ENCODE data around the gene HOXB5.
A peak's percentile ranks its signal among the peaks of the same experiment; 100 is the strongest.

Gene HOXB5

DNA sequence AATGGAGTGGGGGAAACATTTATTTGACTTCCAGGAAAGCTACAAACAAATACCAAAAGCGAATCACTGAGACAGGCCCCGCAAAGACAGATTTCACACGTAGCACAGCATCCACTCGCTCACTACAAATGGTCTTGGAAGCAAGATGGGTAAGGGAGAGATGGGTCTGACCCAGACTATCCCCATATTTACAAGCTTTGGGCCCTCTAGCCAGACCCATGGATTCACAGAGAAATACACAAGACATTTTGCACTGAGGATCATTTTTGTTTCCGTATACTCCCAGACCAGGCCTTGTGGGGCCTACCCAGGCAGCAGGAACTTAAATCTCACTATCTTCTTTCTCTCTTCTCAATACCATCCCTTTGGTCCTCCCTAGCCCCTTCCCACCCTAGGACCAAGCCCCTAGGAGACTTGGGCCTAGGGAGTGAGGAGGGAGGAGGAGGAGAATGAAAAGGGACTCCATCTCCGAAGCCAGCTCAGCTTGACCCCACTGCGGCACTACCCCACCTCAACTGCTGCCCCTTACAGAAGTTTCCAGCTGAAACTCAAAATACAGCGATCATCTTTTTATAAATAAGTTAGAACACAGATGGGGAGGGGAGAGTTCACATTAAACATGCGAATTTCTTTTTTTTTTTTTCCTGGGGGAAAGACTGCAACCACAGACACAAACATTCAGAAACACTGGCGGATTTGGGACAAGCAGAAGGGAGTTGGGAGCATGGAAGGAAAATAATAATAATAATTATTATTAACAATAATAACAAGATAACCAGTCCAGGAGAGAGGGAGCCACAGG, 2.1 kb downstream of the HOXB5 start:
- no peak for DNase-seq (ENCODE audit: low read depth in 3 of 3, low spot score in 1 of 3)

DNA sequence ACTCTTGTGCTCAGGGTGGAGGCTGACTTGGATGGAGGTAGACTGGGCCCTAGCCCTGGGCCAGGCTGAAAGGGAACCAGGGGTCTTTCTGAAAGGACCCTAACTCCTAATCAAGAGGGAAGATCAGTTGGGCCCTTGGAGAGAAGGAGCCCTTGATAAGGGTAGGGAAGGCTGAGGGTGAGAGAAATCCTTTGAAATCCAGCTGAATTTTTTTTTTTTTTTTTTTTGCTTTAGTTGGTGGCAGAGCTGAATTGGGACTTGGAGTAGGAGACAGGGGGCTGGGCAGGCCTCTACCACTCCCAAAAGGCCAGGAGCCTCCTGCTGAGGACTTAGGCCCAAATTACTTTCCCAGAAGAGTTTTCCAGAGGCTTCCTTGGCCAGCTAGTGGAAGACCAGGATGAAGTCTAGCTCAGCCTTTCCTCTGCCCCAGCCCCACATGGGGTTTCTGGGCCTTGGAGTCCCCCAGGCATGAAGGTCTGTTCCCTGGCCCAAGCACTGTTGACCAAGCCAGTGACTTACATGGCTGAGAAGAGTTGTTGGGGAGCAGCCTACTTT, 2.9 kb downstream of the HOXB5 start:
- DNase-seq (ENCODE audit: low read depth in 3 of 3, low spot score in 1 of 3), result no peak

DNA sequence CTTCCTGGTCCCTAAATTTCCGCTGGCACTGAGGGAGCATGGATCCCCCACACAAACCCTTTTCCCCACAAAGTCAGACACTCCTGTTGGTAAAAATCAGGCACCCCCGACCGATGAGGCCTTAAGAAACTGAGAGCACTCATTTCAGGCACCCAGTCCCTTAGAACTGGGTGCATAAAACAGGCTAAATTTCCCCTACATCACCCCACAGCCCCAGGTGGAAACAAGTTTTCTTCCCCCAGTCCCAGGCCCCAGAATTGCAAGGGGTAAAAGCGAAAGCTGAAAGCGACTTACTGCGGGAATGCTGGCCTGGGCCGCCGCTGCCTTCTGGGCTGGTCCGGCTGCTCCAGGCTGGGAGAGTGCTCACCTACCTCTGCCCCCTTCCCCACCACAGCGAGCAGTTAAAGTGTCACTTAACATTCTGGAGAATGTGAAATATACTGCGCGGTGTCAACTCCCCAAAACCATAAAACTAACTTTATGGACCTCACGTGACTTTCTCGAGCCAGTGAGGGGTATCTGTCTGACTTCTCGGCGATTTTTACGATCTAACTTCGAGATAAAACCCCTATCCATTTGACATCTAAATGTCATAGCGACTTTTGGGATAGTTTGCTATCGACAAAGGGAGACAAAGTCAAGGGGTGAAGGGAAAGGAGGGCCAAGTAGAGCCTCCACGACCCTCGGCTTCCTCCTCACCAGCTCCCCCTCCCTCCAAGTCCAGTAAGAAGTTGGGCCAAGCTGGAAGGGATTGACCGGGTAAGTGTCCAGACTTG, 3.6 kb downstream of the HOXB5 start, which contains the start of gene HOXB3:
Gene HOXB3, minus strand, starts transcription at position 411 of the 776 bp plus-strand sequence. CDS start 37,767 bp downstream, outside the sequence.
- DNase-seq (ENCODE audit: low read depth in 3 of 3, low spot score in 1 of 3), result no peak

DNA sequence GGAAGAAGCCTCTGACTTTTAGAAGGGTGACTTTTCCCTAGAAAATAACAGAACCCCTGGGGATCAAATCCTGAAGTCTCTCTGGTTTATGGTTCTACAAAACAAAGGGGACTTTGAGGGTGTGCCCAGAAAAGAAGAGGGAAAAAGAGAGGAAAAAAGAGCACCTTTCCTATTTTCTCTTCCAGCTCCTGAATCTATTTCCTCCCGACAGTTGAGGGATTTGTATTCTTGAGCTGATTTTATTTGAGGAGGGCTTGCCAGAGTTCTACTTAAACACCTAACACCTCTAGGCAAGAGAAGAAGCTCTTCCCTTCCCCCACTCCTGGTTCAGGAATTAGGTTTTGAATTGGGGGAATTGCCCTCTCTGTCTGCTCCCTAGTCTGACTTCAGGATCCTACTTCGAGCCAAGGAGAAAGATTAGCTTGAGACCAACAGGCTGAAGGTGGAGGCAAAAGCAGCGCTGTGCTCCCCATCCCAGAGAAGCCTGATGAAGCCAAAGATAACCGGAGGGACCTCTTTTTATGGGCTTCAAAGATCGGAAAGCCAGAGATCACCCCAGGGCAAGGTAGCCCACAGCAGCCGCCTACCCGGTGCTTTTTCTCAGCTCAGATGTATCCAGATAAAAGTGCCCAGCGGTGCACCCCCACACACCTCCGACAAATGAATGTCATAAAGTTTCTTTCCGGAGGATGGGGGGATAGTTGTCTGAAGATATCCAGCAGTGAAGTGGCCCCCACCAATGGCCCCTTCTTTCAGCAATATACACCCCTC, 4.3 kb downstream of the HOXB5 start:
- no peak for DNase-seq (ENCODE audit: low read depth in 3 of 3, low spot score in 1 of 3)

DNA sequence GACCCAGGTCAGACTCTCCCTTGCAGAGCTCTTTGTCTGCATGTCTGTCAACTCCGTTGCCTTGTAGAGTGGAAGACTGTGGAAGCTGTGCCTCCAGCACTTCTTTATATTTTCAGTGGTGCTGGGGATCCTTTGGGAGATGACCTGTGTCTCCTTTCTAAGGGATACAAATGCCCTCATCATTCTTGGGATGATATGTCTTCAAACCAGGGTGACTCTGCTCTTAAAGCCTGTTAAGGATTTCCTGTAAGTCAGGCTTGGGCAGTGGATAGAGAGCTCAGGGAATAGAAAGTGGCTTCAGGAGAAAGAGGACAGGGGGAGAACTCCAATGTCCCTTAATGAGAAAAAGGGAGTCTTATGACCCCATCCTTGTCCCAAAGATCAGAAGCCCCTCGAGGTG, 5.1 kb downstream of the HOXB5 start:
- no peak for DNase-seq (ENCODE audit: low read depth in 3 of 3, low spot score in 1 of 3)

DNA sequence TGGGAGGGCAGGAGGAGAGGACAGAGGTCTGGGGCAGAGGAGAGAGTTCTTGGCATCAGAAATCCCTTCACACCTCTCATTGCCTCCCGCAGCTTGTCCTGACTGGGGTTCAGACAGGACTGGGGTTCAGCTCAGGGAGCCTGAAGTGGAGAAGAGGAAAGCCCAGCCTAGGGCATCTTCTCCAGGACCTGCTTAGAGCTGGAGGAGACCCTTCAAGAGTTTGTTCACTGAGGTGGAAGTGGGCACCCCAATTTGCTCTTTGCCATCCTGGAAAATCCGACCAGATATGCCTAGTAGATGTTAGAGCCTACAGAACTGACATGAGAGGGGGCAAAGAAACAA, 5.5 kb downstream of the HOXB5 start:
- no peak for DNase-seq (ENCODE audit: low read depth in 3 of 3, low spot score in 1 of 3)

DNA sequence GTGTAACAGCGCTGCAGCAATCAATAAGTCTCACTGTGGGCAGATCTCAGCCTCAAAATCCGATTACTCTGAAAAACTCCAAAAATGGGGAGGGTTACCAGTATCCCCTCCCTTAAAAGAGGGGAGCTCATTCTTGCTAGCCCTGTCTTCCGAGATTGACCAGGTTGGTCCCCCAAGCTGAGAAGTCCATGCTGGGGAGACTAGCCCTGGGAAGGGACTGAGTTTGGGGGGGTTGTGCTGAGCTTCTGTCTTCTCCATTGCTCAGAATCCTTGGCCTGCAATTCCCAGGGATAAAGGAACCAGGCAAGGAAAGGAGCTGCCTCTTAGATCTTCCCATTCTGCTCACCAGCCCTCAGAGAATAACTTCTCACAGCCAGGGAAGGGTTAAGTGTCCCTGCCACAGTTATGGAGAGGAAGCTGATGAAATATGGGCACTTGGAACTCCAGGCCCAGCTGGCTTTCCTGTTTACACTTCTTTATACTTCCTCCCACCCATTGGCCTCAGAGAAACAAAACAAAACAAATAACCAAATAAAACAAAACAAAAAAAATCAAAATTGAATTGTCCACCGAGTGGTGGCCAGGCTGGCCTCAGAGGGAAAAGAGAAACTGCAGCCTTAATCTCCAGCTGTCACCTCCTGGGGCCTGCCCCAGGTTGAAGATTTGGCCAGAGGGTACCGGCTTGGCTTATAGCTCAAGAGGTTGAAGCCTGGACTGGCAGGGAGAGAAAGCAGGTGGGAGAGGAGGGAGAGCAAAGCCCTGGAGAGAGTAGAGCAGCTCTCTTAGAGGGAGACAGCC, 6.1 kb downstream of the HOXB5 start:
- no peak for DNase-seq (ENCODE audit: low read depth in 3 of 3, low spot score in 1 of 3)

DNA sequence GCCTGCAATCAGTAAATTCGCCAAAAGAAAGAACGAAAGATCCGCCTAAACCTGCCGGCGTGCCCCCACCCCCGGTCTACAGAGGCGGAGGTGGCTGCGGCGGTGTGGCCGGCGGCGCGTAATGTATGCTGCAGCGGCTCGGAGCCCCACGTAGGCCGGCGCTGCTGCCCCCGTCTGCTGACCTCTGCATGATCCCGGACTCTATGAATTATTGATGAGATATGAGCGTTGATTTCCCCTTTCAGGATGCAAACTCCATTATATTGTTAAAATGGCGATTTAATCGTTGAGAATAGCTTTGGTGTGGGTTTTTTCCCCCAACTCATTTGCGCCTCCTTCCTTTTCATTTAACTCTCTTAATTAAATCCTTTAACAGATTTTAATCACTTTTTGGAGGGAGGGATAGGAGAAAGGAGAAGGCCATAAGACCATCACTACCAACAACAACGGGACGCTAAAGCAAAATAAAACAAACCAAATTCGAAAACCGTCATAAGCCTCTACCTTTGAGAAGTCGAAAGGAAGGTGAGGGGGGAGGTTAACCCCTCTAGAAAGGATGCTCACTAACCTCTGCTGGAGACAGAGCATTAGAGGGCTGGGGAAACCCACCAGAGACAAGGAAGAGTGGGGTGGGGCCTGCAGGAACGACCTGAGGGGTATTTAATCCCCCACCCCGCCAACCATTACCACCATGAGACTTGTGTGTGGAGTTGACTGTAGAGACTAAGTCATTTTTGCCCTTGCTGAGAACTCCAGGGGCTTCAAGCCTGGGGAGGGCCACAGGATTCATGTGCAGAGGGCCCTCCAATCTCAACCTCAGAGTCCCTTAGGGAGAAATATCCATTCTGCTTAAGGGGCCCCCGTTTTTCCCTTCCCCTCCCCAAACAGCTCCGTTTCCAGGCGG, 7.0 kb downstream of the HOXB5 start:
- DNase-seq (ENCODE audit: low read depth in 3 of 3, low spot score in 1 of 3), result no peak

DNA sequence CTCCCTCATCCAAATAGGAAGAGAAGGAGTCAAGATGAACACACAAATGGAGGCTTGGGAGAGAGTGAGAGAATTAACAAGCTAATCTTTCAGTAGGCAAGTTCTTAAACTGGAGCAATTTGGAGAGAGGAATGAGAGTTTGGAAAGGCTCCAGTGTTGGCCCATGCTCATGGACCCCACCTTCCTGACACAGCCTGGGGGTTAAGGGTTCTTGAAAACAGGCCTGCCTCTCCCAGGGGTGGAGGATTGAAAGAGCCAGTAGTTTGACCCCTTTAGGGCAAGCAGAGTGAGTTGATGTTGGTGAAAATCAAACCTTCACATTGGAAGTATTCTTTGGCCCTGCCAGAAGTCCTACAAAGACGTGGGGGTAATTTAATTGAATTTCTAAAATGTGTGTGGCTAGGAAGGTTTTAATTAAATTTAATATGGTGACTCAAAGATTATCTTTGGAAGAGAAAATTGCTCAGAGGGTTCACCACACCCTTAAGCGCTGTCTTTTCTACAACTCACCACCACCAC, 9.3 kb downstream of the HOXB5 start:
- DNase-seq (ENCODE audit: low read depth in 3 of 3, low spot score in 1 of 3), result no peak

DNA sequence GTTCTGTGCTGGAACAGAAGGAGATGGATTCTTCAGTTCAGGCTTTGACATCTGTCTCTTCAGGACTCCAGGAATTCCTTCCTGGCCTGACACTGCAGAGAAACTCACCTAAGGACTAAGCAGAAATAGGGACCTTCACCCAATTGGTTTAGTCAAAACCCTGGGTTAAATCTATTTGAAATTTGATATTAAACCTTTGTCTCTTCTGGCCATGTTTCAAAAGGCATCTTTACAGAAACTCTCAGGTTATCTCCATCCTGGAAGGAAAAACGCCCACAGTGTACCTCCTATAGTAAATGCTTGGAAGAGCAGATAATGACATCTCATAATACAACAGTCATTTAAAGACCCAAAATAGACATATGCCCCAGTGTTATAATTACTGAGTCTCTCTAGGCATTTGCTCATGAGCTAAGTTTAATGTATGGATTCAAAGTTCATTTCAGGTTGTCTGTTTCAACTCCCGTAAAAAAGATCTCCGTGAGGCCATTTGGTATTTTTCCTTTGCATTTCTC, 9.8 kb downstream of the HOXB5 start:
- DNase-seq (ENCODE audit: low read depth in 3 of 3, low spot score in 1 of 3), result no peak

DNA sequence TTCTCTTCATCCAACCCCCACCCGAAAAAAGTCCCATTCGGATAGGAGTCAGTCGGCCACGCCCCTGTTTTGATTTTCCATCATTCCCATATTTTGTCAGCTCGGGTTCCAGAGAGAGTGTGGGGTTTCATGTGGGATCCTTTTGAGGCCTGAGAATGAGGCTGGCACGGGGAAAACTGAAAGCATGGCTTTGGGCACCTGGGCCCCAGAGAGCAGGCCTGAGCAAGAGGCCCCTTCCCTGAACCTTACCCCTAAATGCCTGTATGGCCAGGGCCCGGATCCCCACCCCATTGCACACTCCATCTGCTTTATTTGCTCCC, 10.9 kb downstream of the HOXB5 start:
- DNase-seq (ENCODE audit: low read depth in 3 of 3, low spot score in 1 of 3), result no peak

DNA sequence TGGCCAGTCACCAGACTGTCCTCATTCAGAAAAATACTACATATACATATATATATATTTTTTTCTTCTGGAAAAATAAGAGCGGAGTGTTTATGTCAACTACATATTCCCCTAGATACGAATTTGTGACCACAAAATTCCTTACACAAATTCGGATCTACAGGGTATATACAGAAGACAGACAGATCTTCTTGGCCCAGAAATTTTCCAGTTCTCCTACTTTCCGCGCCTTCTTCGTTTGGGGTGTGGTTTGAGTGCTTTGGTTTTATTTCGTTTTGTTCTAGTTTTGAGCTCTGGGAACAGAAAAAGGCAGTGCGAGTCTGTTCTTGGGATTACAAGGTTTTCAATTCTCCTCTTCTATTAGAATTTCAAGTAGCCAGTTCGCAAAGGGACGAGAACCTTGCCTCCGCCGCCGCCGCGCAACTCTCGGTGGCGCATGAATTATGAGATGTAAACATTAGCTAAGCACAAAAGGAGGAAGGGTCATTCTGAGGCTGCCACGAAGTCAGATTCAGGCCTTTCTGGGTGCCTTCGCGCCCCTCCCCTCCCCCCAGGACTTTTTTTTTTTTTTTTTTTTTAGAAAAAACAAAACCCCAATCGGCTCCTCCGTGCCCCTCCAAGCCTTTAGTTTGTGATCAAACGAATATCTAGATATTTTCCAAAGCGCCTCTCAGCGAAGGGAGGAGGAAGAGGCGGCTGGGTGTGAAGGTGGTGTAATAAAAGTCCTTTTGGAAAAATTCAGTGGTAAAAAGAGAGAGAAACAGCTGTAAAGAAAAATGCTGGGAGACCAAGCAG, 13.6 kb downstream of the HOXB5 start:
- DNase-seq (ENCODE audit: low read depth in 3 of 3, low spot score in 1 of 3), result no peak

DNA sequence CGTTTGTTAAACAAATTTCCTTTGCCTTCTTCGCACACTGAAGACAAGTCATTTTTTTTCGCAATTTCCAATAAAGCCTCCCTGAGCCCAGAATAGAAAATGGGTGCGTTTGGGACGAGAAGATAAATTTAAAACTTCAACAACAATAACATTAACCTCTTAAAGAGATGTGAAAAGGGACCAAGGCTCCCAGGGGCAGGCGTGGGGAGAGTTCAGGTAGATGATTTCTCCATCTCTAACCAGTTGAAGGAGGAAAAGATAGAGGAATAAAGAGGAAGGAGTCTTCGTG, 14.2 kb downstream of the HOXB5 start:
- no peak for DNase-seq (ENCODE audit: low read depth in 3 of 3, low spot score in 1 of 3)

DNA sequence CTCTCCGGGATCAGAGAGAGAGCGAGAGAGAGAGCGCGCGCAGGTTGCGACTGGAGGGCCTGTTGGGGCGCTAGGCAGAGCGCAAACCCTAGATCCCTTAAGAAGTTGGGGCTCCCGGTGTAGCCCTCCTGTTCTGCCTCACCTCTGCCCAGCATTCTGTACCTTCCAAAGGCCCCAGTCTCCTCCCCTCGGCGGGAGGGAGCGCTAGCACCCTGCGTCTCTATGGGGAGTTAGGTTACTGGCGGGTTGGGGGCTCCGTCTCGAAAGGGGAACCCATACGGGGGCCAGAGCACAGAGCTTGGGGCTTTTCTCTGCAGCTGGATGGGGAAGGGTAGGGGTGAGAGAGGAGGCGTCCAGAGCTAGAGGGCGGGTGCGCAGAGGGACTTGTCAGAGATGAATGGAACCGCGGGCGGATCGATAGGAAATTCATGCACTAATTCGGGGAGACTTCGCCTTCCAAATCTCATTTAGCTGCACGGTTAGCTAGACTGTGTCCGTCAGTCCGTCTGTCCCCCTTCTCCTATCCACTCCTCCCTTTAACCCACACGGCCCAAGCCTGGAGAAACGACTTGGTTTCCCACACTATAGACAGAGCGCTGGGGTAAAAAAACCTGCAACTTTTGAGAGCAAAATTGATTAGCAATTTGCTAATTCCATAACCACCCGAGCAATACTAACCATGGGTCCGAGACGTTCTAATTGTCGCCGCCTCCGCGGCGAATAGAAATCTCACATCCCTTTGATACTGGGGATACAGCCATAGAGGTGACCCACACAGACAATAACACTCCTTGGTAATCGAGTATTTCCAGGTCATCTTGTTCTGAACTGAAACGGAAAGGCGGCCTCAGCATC, 14.7 kb downstream of the HOXB5 start:
- no peak for DNase-seq (ENCODE audit: low read depth in 3 of 3, low spot score in 1 of 3)

DNA sequence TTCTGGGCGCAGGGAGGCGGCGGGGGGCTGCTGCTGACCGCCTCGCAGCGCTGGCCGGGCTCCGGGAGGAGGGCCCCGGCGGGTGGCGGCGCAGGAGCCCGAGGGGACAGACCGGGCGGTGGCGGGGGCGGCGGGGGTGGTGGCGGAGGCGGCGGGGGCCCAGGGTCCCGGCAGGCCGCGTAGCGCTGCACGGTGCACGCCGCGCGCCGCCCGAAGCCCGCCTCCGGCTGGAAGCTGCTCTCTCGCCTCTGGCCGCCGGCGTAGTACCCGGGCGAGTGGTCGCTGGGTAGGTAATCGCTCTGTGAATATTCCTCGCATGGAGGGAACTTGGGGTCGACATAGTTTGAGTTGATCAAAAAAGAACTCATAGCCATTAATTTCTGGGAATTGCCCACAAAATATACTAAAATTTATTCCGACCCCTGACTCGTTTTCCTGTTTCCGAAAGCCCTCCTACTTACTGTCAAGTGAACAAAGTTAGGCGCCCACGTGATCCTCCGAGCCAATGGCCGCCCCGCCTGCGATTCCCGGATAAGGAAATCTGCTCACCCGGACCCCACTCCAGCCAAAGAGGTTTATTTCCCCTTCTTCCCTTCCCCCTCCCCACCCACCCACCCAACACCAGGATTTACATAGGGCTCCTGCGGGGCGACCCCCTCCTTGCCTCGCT, 15.5 kb downstream of the HOXB5 start, which contains the start of gene HOXB4:
Gene HOXB4, minus strand, starts transcription at position 405 of the 670 bp plus-strand sequence. Its CDS starts 31 bp downstream, at position 374.
- DNase-seq (ENCODE audit: low read depth in 3 of 3, low spot score in 1 of 3), result peak in 1 of 3 donors; percentile 13

DNA sequence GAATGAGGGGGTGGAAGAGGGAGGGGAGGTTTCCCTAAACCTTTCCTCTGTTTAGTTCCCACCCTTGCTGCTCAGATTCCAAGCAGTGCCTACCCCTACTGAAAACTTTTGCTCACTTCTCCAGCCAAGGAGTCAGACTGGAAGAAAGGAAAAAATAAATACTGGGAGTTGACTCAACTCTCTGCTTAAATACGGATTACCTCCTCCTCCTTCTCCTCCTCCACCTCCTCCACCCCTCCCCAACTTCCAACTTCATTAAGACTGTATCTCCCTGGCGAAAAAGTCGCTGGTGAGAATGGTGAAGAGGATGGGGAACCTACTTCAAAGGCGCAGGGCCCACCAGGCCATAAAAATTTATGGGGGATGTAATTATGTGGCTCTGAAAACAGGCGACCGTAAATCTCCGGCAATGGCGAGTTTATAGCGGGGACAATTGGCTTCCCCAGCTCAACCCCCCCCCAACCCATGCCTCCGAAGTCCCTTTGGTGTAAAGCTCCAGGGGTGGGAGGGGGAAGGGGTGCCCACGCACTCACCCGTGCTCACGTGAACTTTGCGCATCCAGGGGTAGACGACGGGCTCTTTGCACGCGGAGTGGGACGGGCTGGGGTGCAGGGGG, 16.1 kb downstream of the HOXB5 start:
- DNase-seq (ENCODE audit: low read depth in 3 of 3, low spot score in 1 of 3), result no peak
